OCI-LY7 (cell line): ENCODE data around the gene DNMBP. TPM values are rescaled to one million over a fixed set of nuclear protein-coding genes. Genes with fewer than 3 reads are reported as not detected.

Experiments
- BruUV-seq: library from RNA; stranded (reverse); fragments of 400-500 nt; replicated peaks from 2 replicates; lab custom pipeline; 2021; lab: Mats Ljungman, UMichigan
- CTCF ChIA-PET: fragments of 300-600 bp; sonication (Branson Sonifier 250); formaldehyde crosslinking; loops from one replicate; lab custom pipeline; 2022; ENCODE audit warnings: antibody characterized with exemption; ENCODE audit not compliant: unreplicated experiment; lab: Charles Lee
- POLR2A ChIA-PET: fragments of 300-600 bp; sonication (Branson Sonifier 250); formaldehyde crosslinking; loops from one replicate; lab custom pipeline; 2022; ENCODE audit warnings: antibody characterized with exemption; lab: Charles Lee
- DNase-seq: peaks from one replicate; pipeline ENCODE4 v3.0.0-alpha.2; 2015; ENCODE audit warnings: low spot score
- H2AFZ ChIP-seq: fragments of 200-600 bp; sonication (generic), shearing (Covaris generic); 2 replicates; pipeline ENCODE4 v1.6.1; 2014; ENCODE audit warnings: mild to moderate bottlenecking, antibody characterized with exemption, low read length, moderate library complexity
- H3K27ac ChIP-seq: fragments of 200-600 bp; sonication (generic); 2 replicates; pipeline ENCODE4 v1.5.1; 2014; ENCODE audit warnings: mixed run types, low read depth, mild to moderate bottlenecking, moderate library complexity, low read length, inconsistent platforms; ENCODE audit not compliant: poor library complexity, severe bottlenecking
- H3K36me3 ChIP-seq: fragments of 200-600 bp; sonication (generic); 2 replicates; pipeline ENCODE4 v1.6.1; 2014; ENCODE audit warnings: mild to moderate bottlenecking, antibody characterized with exemption, low read length, moderate library complexity, mixed read lengths; ENCODE audit not compliant: insufficient read depth
- H3K4me1 ChIP-seq: fragments of 200-600 bp; sonication (generic); 2 replicates; pipeline ENCODE4 v1.5.1; 2014; ENCODE audit warnings: mild to moderate bottlenecking, low read length; ENCODE audit not compliant: insufficient read depth, poor library complexity, severe bottlenecking
- H3K4me2 ChIP-seq: fragments of 200-600 bp; sonication (generic); 2 replicates; pipeline ENCODE4 v1.6.1; 2014; ENCODE audit warnings: mild to moderate bottlenecking, low read length
- H3K4me3 ChIP-seq: fragments of 200-600 bp; sonication (generic); 2 replicates; pipeline ENCODE4 v1.5.1; 2014; ENCODE audit warnings: mild to moderate bottlenecking, low read depth, low read length; ENCODE audit not compliant: poor library complexity, severe bottlenecking
- H3K79me2 ChIP-seq: fragments of 200-600 bp; sonication (generic); 2 replicates; pipeline ENCODE4 v1.6.1; 2016; ENCODE audit warnings: low read depth, mild to moderate bottlenecking, low read length, moderate library complexity, mixed read lengths; ENCODE audit not compliant: insufficient read depth
- H3K9me2 ChIP-seq: fragments of 200-600 bp; sonication (generic); 2 replicates; pipeline ENCODE4 v1.6.1; 2016; ENCODE audit warnings: mild to moderate bottlenecking, low read length, mixed read lengths; ENCODE audit not compliant: insufficient read depth
- H3K9me3 ChIP-seq: fragments of 200-600 bp; sonication (generic); 2 replicates; pipeline ENCODE4 v1.6.1; 2014; ENCODE audit warnings: mild to moderate bottlenecking, mixed run types, low read length, mixed read lengths
- H4K20me1 ChIP-seq: fragments of 200-600 bp; sonication (generic); 2 replicates; pipeline ENCODE4 v1.6.1; 2014; ENCODE audit warnings: mild to moderate bottlenecking, antibody characterized with exemption, low read length, moderate library complexity, mixed read lengths; ENCODE audit not compliant: insufficient read depth
- EZH2phosphoT487 ChIP-seq: fragments of 200-600 bp; sonication (generic); IDR thresholded peaks from 2 replicates; pipeline ENCODE4 v1.6.1; 2018; ENCODE audit warnings: low read depth, borderline replicate concordance, mild to moderate bottlenecking, mixed run types, antibody characterized with exemption, low read length, moderate library complexity, mixed read lengths
- intact Hi-C: fragments of 100-400 bp; cut with micrococcal nuclease; formaldehyde crosslinking; loops from one replicate; pipeline ENCODE4 v1.10.0; 2022; ENCODE audit not compliant: unreplicated experiment
- total RNA-seq, 2 experiments: library from RNA; depleted of rRNA in 1 of 2; stranded (reverse); fragments of >200 nt in 1 of 2; shearing (Covaris generic) in 1 of 2; gene quantifications; 2 replicates each; pipeline ENCODE4 v1.2.3, GENCODE V29; 2014 to 2022
- TF ChIP-seq, protein P1 (sequence below): fragments of 200-600 bp; sonication (generic); conservative IDR thresholded peaks from 2 replicates; pipeline ENCODE4 v1.5.1; 2014; ENCODE audit warnings: mild to moderate bottlenecking, antibody characterized with exemption, low read length, moderate library complexity, mixed read lengths

Gene DNMBP
- total RNA-seq, 2 experiments from 2014 or later = 27.0 to 36.2 TPM

DNA sequence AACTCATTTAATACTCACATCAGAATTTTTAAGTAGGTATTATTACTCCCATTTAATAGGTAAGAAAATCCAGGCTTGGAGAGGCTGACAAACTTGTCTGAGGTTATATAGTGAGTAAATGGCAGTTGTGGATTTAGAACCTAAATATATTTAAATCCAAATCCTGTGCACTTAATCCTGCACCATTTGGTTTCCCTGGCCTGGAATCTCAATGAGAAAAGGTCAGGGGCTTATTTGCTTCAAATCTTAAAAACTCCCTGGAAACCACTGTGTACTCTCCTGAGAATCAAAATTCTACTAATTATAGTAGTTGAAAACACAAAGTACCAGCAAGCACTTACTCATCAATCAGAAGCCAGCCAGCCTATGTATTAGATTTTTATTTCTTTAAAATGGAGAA is 97.7 kb downstream of the DNMBP start:
- ChIA-PET POLR2A (no interaction called here), CTCF (no interaction called here)
- no peak overlapping the region for H2AFZ ChIP-seq
- TF ChIP-seq, protein P1, sequence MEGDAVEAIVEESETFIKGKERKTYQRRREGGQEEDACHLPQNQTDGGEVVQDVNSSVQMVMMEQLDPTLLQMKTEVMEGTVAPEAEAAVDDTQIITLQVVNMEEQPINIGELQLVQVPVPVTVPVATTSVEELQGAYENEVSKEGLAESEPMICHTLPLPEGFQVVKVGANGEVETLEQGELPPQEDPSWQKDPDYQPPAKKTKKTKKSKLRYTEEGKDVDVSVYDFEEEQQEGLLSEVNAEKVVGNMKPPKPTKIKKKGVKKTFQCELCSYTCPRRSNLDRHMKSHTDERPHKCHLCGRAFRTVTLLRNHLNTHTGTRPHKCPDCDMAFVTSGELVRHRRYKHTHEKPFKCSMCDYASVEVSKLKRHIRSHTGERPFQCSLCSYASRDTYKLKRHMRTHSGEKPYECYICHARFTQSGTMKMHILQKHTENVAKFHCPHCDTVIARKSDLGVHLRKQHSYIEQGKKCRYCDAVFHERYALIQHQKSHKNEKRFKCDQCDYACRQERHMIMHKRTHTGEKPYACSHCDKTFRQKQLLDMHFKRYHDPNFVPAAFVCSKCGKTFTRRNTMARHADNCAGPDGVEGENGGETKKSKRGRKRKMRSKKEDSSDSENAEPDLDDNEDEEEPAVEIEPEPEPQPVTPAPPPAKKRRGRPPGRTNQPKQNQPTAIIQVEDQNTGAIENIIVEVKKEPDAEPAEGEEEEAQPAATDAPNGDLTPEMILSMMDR = no peak
- peaks cover 10% of the 10 kb centered on the region; the same call in 1 of the 2 replicates for H3K79me2 ChIP-seq
- no peak overlapping the region for H3K27ac ChIP-seq
- BruUV-seq = no TSS peak
- no peaks in the 10 kb centered on the region for H4K20me1 ChIP-seq
- no peak for DNase-seq
- H3K4me3 ChIP-seq = no peak overlapping the region
- no peaks in the 10 kb centered on the region for H3K9me3 ChIP-seq
- H3K4me1 ChIP-seq = no peaks in the 10 kb centered on the region
- intact Hi-C loops = no loop called here
- no peak overlapping the region for H3K4me2 ChIP-seq
- peaks cover 36% of the 10 kb centered on the region for H3K36me3 ChIP-seq
- no peaks in the 10 kb centered on the region for H3K9me2 ChIP-seq

DNA sequence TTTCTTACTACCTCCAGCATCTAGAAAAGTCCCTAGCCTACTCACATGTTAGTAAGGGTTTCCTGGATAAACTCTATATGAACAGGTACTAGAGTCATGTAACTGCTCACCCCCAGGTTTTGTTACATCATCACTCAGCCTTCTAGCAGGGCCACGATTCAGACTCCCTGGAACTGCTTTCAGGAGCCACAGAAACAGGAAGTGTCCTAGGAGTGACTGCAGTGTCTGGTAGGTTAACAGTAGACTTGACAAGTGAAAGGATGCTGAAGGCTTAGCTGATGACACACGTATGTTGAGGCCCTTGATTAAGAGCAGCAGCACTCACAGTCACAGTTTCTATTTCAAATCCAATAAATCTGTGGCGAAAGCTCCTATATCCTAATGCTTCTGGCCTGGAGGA is 101.2 kb downstream of the DNMBP start:
- Histone ChIP-seq H3K4me2 (no peak overlapping the region), H2AFZ (no peak overlapping the region), H3K36me3 (peaks cover 55% of the 10 kb centered on the region), H3K27ac (no peak overlapping the region), H3K9me3 (no peaks in the 10 kb centered on the region), H3K9me2 (no peaks in the 10 kb centered on the region), H3K4me1 (no peaks in the 10 kb centered on the region), H4K20me1 (no peaks in the 10 kb centered on the region), H3K4me3 (no peak overlapping the region), H3K79me2 (0 out of 2 replicates have a peak, but pooled peaks cover 7% of the 10 kb centered on the region)
- no peak for TF ChIP-seq EZH2phosphoT487
- TF ChIP-seq, protein P1 = no peak
- ChIA-PET CTCF (no interaction called here), POLR2A (no interaction called here)
- no TSS peak for BruUV-seq
- intact Hi-C loops = no loop called here
- DNase-seq = no peak

DNA sequence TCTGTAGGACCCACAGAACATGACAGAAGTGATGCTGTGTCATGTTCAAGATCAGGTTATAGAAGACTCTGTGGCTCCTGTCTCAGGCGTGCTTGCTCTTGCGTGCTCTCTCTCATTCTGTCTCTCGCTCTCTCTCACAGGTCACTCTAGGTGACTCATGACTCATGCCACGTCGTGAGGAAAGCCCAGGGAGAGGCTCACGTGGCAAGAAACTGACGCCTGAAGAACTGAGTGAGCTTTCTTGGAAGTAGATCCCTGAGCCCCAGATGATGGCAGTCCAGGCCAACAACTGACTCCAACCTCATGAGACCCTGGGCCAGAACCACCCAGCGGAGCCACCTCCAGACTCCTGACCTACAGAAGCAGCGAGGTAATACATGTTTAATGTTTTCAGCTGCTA is 103.3 kb downstream of the DNMBP start:
- no peak for DNase-seq
- Histone ChIP-seq H3K4me2 (no peak overlapping the region), H4K20me1 (no peaks in the 10 kb centered on the region), H3K9me3 (no peaks in the 10 kb centered on the region), H3K79me2 (no peaks in the 10 kb centered on the region), H3K36me3 (peaks cover 63% of the 10 kb centered on the region), H3K27ac (no peak overlapping the region), H3K9me2 (no peaks in the 10 kb centered on the region), H3K4me1 (no peaks in the 10 kb centered on the region), H2AFZ (no peak overlapping the region), H3K4me3 (no peak overlapping the region)
- POLR2A ChIA-PET = interaction anchor here (0.6 to 0.7 kb wide), 2 partner anchors 28 to 164 kb away, joined by 3 to 4 read pairs; no protein-coding TSS in a partner anchor
- intact Hi-C loops = no loop called here
- CTCF ChIA-PET = no interaction called here
- BruUV-seq = no TSS peak
- TF ChIP-seq EZH2phosphoT487 = no peak
- TF ChIP-seq, protein P1 = no peak
